IgD-negative memory B cell (primary cell): ENCODE results near the gene TPT1. TPM values are rescaled to one million over a fixed set of nuclear protein-coding genes. Genes with fewer than 3 reads are reported as not detected.
"Not testable (repeated sequence)": the region's sequence is repeated elsewhere in the genome, so short reads cannot be mapped to it uniquely, and the experiment has no call there.

Experiments
- H3K27ac Mint-ChIP-seq, 3 donors: one replicate each; pipeline ENCODE4 v1.8.0; 2020 to 2022; ENCODE audit warnings: mild to moderate bottlenecking in 3 of 3, mixed read lengths in 3 of 3, moderate library complexity in 1 of 3
- H3K27me3 Mint-ChIP-seq: one replicate; pipeline ENCODE4 v1.8.0; 2021; ENCODE audit warnings: mixed read lengths
- H3K36me3 Mint-ChIP-seq: one replicate; pipeline ENCODE4 v1.8.0; 2020; ENCODE audit warnings: mild to moderate bottlenecking, mixed read lengths
- H3K4me1 Mint-ChIP-seq, 3 donors: one replicate each; pipeline ENCODE4 v1.8.0; 2020 to 2022; ENCODE audit warnings: mixed read lengths in 3 of 3, mild to moderate bottlenecking in 1 of 3
- H3K4me3 Mint-ChIP-seq, 4 donors: one replicate each; pipeline ENCODE4 v1.8.0; 2020 to 2022; ENCODE audit warnings: mild to moderate bottlenecking in 4 of 4, mixed read lengths in 4 of 4, moderate library complexity in 3 of 4
- H3K9me3 Mint-ChIP-seq, 3 donors: one replicate each; pipeline ENCODE4 v1.8.0; 2020 to 2021; ENCODE audit warnings: mixed read lengths in 3 of 3, mild to moderate bottlenecking in 1 of 3
- polyA plus RNA-seq: library from polyadenylated mRNA; unstranded; fragments of 300-500 nt; fragmentation: Illumina TruSeq; gene quantifications from one replicate; pipeline ENCODE4 v1.2.3, GENCODE V29; 2021

The TPT1 gene
- 2,561 TPM for polyA plus RNA-seq

GRCh38 chr13:45341034-45341798 lies at the start of gene TPT1:
Gene TPT1 (minus strand): TSS chr13:45341183. CDS start chr13:45341069, 114 bp downstream.
- peak within 1 kb of the TSS; percentile 94 to 100 (median 100) for H3K4me3 Mint-ChIP-seq
- H3K4me1 Mint-ChIP-seq, result peaks cover 37 to 39% (median 38%) of the 10 kb centered on the region in 3 donors
- peaks cover 2% of the 10 kb centered on the region for H3K27me3 Mint-ChIP-seq
- H3K9me3 Mint-ChIP-seq, result no peaks in the 10 kb centered on the region
- H3K27ac Mint-ChIP-seq, result peak within 1 kb of the TSS; percentile 96 to 100 (median 100)
- peaks cover under 1% of the 10 kb centered on the region for H3K36me3 Mint-ChIP-seq

GRCh38 chr13:45390348-45390747 lies 49.4 kb upstream of the TPT1 start:
- H3K27ac Mint-ChIP-seq, H3K9me3 Mint-ChIP-seq, H3K4me1 Mint-ChIP-seq, H3K27me3 Mint-ChIP-seq, H3K4me3 Mint-ChIP-seq: not testable (repeated sequence)
- peaks cover 12% of the 10 kb centered on the region for H3K36me3 Mint-ChIP-seq

GRCh38 chr13:45388664-45389063 lies 47.7 kb upstream of the TPT1 start:
- H3K4me1 Mint-ChIP-seq, result peaks cover 0 to 2% (median 0%) of the 10 kb centered on the region in 3 donors
- H3K27me3 Mint-ChIP-seq, result no peaks in the 10 kb centered on the region
- H3K27ac Mint-ChIP-seq, result no peak overlapping the region
- peaks cover 0 to 2% (median 0%) of the 10 kb centered on the region in 3 donors for H3K9me3 Mint-ChIP-seq
- no peak overlapping the region for H3K4me3 Mint-ChIP-seq
- peaks cover 12% of the 10 kb centered on the region for H3K36me3 Mint-ChIP-seq

GRCh38 chr13:45386892-45387575 lies 46.1 kb upstream of the TPT1 start:
- not testable (repeated sequence) for H3K27me3 Mint-ChIP-seq, H3K4me1 Mint-ChIP-seq, H3K4me3 Mint-ChIP-seq, H3K9me3 Mint-ChIP-seq
- peaks cover 10% of the 10 kb centered on the region for H3K36me3 Mint-ChIP-seq
- H3K27ac Mint-ChIP-seq, result peak overlapping the region in 1 of 3 donors; percentile 71

- Mint-ChIP-seq H3K36me3 (peaks cover 8% of the 10 kb centered on the region), H3K9me3 (peaks cover 0 to 2% (median 0%) of the 10 kb centered on the region in 3 donors), H3K4me1 (no peaks in the 10 kb centered on the region), H3K27ac (no peak overlapping the region), H3K4me3 (no peak overlapping the region), H3K27me3 (no peaks in the 10 kb centered on the region)
These were observed 45.0 kb upstream of the TPT1 start for GRCh38 chr13:45385907-45386553.

- Mint-ChIP-seq H3K27me3 (no peaks in the 10 kb centered on the region), H3K4me3 (no peak overlapping the region), H3K36me3 (peaks cover 6% of the 10 kb centered on the region), H3K4me1 (no peaks in the 10 kb centered on the region), H3K27ac (no peak overlapping the region), H3K9me3 (peaks cover 0 to 2% (median 0%) of the 10 kb centered on the region in 3 donors)
These were observed 44.3 kb upstream of the TPT1 start for GRCh38 chr13:45385320-45385719.

GRCh38 chr13:45384474-45385174 lies 43.6 kb upstream of the TPT1 start:
- Mint-ChIP-seq H3K4me1 (no peaks in the 10 kb centered on the region), H3K27ac (no peak overlapping the region), H3K4me3 (no peak overlapping the region), H3K36me3 (peaks cover 6% of the 10 kb centered on the region), H3K27me3 (no peaks in the 10 kb centered on the region), H3K9me3 (peaks cover 0 to 2% (median 0%) of the 10 kb centered on the region in 3 donors)

- H3K4me1 Mint-ChIP-seq, H3K4me3 Mint-ChIP-seq, H3K9me3 Mint-ChIP-seq, H3K36me3 Mint-ChIP-seq, H3K27me3 Mint-ChIP-seq, H3K27ac Mint-ChIP-seq: not testable (repeated sequence)
These were observed 41.8 kb upstream of the TPT1 start for GRCh38 chr13:45382739-45383138.

- H3K27me3 Mint-ChIP-seq, result no peaks in the 10 kb centered on the region
- H3K4me1 Mint-ChIP-seq, result no peaks in the 10 kb centered on the region
- H3K36me3 Mint-ChIP-seq, result no peaks in the 10 kb centered on the region
- no peaks in the 10 kb centered on the region for H3K9me3 Mint-ChIP-seq
- H3K4me3 Mint-ChIP-seq, result no peak overlapping the region
- H3K27ac Mint-ChIP-seq, result no peak overlapping the region
These were observed 40.2 kb upstream of the TPT1 start for GRCh38 chr13:45381196-45381595.

GRCh38 chr13:45380708-45381107 lies 39.7 kb upstream of the TPT1 start:
- not testable (repeated sequence) for H3K9me3 Mint-ChIP-seq, H3K4me1 Mint-ChIP-seq

GRCh38 chr13:45379516-45379915 lies 38.5 kb upstream of the TPT1 start:
- not testable (repeated sequence) for H3K27me3 Mint-ChIP-seq, H3K27ac Mint-ChIP-seq, H3K4me3 Mint-ChIP-seq, H3K36me3 Mint-ChIP-seq, H3K9me3 Mint-ChIP-seq, H3K4me1 Mint-ChIP-seq

More at GRCh38 chr13:45380708-45381107, 39.7 kb upstream of the TPT1 start:
- not testable (repeated sequence) for H3K4me3 Mint-ChIP-seq, H3K27ac Mint-ChIP-seq, H3K36me3 Mint-ChIP-seq, H3K27me3 Mint-ChIP-seq

GRCh38 chr13:45378786-45379185 lies 37.8 kb upstream of the TPT1 start:
- not testable (repeated sequence) for H3K4me1 Mint-ChIP-seq, H3K36me3 Mint-ChIP-seq, H3K27me3 Mint-ChIP-seq, H3K4me3 Mint-ChIP-seq, H3K27ac Mint-ChIP-seq, H3K9me3 Mint-ChIP-seq

- H3K27ac Mint-ChIP-seq, H3K36me3 Mint-ChIP-seq, H3K27me3 Mint-ChIP-seq, H3K4me3 Mint-ChIP-seq, H3K9me3 Mint-ChIP-seq, H3K4me1 Mint-ChIP-seq: not testable (repeated sequence)
These were observed 36.3 kb upstream of the TPT1 start for GRCh38 chr13:45377314-45377713.

GRCh38 chr13:45376651-45377050 lies 35.7 kb upstream of the TPT1 start:
- not testable (repeated sequence) for H3K4me1 Mint-ChIP-seq, H3K27me3 Mint-ChIP-seq, H3K36me3 Mint-ChIP-seq, H3K9me3 Mint-ChIP-seq, H3K27ac Mint-ChIP-seq, H3K4me3 Mint-ChIP-seq

GRCh38 chr13:45374917-45375316 lies 33.9 kb upstream of the TPT1 start:
- Mint-ChIP-seq H3K4me1 (peaks cover 0 to 9% (median 6%) of the 10 kb centered on the region in 3 donors), H3K9me3 (no peaks in the 10 kb centered on the region), H3K27ac (no peak overlapping the region)

More at GRCh38 chr13:45374917-45375316, 33.9 kb upstream of the TPT1 start:
- H3K36me3 Mint-ChIP-seq, result peaks cover 4% of the 10 kb centered on the region
- no peak overlapping the region for H3K4me3 Mint-ChIP-seq
- H3K27me3 Mint-ChIP-seq, result no peaks in the 10 kb centered on the region
